ENCODE measurements around the gene ABO. TPM values are rescaled to one million over a fixed set of nuclear protein-coding genes. Genes with fewer than 3 reads are reported as not detected.
"Not testable (repeated sequence)": the region's sequence is repeated elsewhere in the genome, so short reads cannot be mapped to it uniquely, and the experiment has no call there.

Gene ABO
- total RNA-seq, 1 donor from 2014 or later = not detected

DNA sequence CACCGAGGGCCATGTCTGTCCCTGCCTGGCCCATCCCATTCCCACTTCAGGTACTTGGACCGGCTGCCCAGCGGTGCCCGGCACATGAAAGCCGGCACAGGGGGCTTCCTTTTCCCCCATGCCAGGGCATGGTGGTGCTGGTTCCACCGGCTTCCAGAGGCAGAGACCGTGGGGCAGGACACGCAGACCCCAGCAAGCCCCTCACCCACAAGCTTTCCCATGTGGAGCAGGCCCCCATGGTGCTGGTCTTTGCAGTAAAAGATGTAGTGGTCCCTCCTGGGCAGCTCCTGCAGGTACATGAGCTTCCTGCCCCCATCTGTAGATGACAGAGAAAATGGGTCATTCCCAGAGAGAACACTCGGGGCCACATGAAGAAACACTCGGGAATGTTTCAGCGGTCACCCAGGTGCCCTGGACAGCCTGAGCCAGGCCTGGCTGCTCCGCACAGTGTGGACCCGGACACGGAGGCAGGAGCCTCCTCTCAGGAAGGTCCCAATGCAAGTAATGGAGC, 67.9 kb downstream of the ABO start:
- POLR2A ChIA-PET = no interaction called here
- Mint-ChIP-seq H3K27me3 (peaks cover 16% of the 10 kb centered on the region), H3K36me3 (ENCODE audit: low read depth) (no peaks in the 10 kb centered on the region), H3K4me1 (no peaks in the 10 kb centered on the region), H3K4me3 (no peak overlapping the region), H3K27ac (no peak overlapping the region), H3K9me3 (peaks cover 2% of the 10 kb centered on the region)
- CTCF ChIA-PET = no interaction called here
- DNase-seq = no peak
- ATAC-seq (ENCODE audit: low read depth) = no peak
- TF ChIP-seq, protein P1, sequence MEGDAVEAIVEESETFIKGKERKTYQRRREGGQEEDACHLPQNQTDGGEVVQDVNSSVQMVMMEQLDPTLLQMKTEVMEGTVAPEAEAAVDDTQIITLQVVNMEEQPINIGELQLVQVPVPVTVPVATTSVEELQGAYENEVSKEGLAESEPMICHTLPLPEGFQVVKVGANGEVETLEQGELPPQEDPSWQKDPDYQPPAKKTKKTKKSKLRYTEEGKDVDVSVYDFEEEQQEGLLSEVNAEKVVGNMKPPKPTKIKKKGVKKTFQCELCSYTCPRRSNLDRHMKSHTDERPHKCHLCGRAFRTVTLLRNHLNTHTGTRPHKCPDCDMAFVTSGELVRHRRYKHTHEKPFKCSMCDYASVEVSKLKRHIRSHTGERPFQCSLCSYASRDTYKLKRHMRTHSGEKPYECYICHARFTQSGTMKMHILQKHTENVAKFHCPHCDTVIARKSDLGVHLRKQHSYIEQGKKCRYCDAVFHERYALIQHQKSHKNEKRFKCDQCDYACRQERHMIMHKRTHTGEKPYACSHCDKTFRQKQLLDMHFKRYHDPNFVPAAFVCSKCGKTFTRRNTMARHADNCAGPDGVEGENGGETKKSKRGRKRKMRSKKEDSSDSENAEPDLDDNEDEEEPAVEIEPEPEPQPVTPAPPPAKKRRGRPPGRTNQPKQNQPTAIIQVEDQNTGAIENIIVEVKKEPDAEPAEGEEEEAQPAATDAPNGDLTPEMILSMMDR (IDR thresholded peaks at IDR 0.05) = no peak
- intact Hi-C loops (cut with micrococcal nuclease) = no loop called here

DNA sequence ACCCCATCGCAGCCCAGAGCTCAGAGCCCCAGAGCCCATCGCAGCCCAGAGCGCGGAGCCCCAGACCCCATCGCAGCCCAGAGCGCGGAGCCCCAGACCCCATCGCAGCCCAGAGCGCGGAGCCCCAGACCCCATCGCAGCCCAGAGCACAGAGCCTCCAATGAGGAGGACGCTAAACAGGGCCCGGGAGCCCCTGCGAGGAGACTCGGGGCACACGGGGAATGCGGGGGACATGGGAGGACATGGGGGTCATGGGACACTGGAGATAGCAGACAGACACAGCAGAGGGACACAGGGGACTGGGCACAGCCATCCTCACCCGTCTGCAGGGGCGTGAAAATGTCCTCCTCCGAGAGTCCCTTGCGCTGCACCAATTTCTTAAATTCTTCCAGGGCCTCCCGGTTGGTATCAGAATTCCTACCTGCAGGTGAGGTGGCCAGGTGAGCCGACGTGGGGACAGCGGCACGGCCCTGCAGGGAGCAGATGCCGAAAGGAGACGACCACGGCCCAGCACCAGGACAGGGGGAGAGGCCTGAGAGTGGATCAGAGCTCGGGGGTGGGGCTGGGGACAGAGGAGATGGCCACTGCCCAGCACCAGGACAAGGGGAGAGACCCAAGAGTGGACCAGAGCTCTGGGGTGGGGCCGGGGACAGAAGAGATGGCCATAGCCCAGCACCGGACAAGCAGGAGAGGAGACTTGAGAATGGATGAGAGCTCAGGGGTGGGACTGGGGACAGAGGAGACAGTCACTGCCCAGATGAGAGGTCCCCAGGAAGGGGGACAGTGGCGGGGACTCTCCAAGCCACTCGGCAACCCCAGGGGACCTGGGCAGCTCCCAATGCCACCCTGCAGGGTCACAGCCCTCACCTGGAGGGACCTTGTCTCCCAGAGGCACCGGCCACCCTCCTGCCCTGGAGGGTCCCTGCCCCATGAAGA, 68.7 kb downstream of the ABO start:
- Mint-ChIP-seq H3K27ac (no peak overlapping the region), H3K4me3 (no peak overlapping the region), H3K9me3 (peaks cover under 1% of the 10 kb centered on the region), H3K27me3 (peaks cover 13% of the 10 kb centered on the region), H3K36me3 (ENCODE audit: low read depth) (no peaks in the 10 kb centered on the region), H3K4me1 (no peaks in the 10 kb centered on the region)
- DNase-seq = no peak
- CTCF ChIA-PET = no interaction called here
- POLR2A ChIA-PET = no interaction called here
- ATAC-seq (ENCODE audit: low read depth) = no peak
- intact Hi-C loops (cut with micrococcal nuclease) = no loop called here
- TF ChIP-seq, protein P1 (IDR thresholded peaks at IDR 0.05) = no peak

DNA sequence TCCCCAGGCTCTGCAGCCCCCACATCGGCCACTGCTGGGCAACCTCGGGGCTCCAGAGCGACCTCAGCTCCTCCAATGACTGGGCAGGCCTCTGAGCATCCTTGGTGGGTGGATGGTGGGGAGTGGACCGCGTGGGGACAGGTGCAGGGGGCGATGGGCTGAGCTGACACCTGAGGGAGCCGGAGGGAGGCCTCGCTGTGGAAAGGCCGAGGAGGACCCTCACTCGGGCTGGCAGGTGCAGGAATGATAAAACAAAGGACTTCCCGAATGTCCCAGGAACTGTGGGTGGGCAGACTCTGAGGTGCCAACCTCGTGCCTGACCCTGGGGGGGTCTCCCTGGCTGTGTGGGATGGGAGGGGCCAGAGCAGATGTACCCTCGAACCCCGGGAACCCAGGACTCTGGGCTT, 69.5 kb downstream of the ABO start:
- POLR2A ChIA-PET; intact Hi-C loops (cut with micrococcal nuclease); H3K36me3 Mint-ChIP-seq (ENCODE audit: low read depth); H3K4me1 Mint-ChIP-seq; ATAC-seq (ENCODE audit: low read depth); H3K9me3 Mint-ChIP-seq; DNase-seq; H3K27ac Mint-ChIP-seq; H3K4me3 Mint-ChIP-seq; CTCF ChIA-PET: not testable (repeated sequence)
- peaks cover 13% of the 10 kb centered on the region for H3K27me3 Mint-ChIP-seq

Other genes starting within 250 kb of the ABO start
- 53.6 and 56.6 TPM in 2 replicates for gene GTF3C5, start 244.2 kb downstream of the ABO start, total RNA-seq
- 0.49 and 0.64 TPM in 2 replicates for gene CEL, start 213.2 kb downstream of the ABO start, total RNA-seq
- gene RALGDS, start 154.0 kb downstream of the ABO start, total RNA-seq = 21.2 and 29.2 TPM in 2 replicates
- gene GBGT1, start 111.3 kb downstream of the ABO start, total RNA-seq = 42.2 and 49.5 TPM in 2 replicates
- gene OBP2B, start 66.0 kb downstream of the ABO start, total RNA-seq = not detected in 2 replicates
- gene SURF6, start 61.0 kb upstream of the ABO start, total RNA-seq = 22.4 and 23.9 TPM in 2 replicates
- gene MED22, start 72.9 kb upstream of the ABO start, total RNA-seq = 40.7 and 45.7 TPM in 2 replicates
- 3,786 and 4,134 TPM in 2 replicates for gene RPL7A, start 73.0 kb upstream of the ABO start, total RNA-seq
- 33.6 and 38.9 TPM in 2 replicates for gene SURF1, start 81.3 kb upstream of the ABO start, total RNA-seq
- gene SURF2, start 81.3 kb upstream of the ABO start, total RNA-seq = 17.3 and 17.8 TPM in 2 replicates
- 57.0 and 58.2 TPM in 2 replicates for gene SURF4, start 100.9 kb upstream of the ABO start, total RNA-seq
- gene STKLD1, start 101.2 kb upstream of the ABO start, total RNA-seq = 0.37 and 0.44 TPM in 2 replicates
- 31.6 and 33.3 TPM in 2 replicates for gene REXO4, start 142.8 kb upstream of the ABO start, total RNA-seq
- gene ADAMTS13, start 147.2 kb upstream of the ABO start, total RNA-seq = 1.9 TPM in 2 replicates
- 13.8 and 15.0 TPM in 2 replicates for gene CACFD1, start 184.8 kb upstream of the ABO start, total RNA-seq
- 32.9 and 37.4 TPM in 2 replicates for gene SLC2A6, start 203.9 kb upstream of the ABO start, total RNA-seq
- gene MYMK, start 249.8 kb upstream of the ABO start, total RNA-seq = not detected in 2 replicates

Data from activated B cell treated with CpG ODN at 0.5 μM for 24 hours (primary cell).